GM23338 (cell line): ENCODE data around the gene FAF1. TPM values are rescaled to one million over a fixed set of nuclear protein-coding genes. Genes with fewer than 3 reads are reported as not detected.

ENCODE experiments used
- ATAC-seq: fragments of 200-7000 bp; cut with Tn5 transposase; 3 replicates; pipeline ENCODE4 v1.9.1; 2020
- DNase-seq: peaks from one replicate; pipeline ENCODE4 v3.0.0-alpha.2; 2015; ENCODE audit warnings: low spot score
- H2AFZ ChIP-seq: fragments of 200-600 bp; sonication (generic); 2 replicates; pipeline ENCODE4 v1.8.0; 2016; ENCODE audit warnings: antibody characterized with exemption, mild to moderate bottlenecking, moderate library complexity
- H3F3A ChIP-seq: fragments of 200-600 bp; sonication (generic); replicated peaks from 2 replicates; pipeline ENCODE4 v1.8.0; 2017; ENCODE audit warnings: antibody characterized with exemption, mixed run types, low read depth
- H3K27ac ChIP-seq: fragments of 200-600 bp; sonication (generic); 2 replicates; pipeline ENCODE4 v1.6.1; 2016; ENCODE audit warnings: low read depth
- H3K27me3 ChIP-seq: fragments of 200-600 bp; sonication (generic); 2 replicates; pipeline ENCODE4 v1.8.0; 2016; ENCODE audit warnings: mild to moderate bottlenecking, mixed run types, moderate library complexity; ENCODE audit not compliant: insufficient read depth
- H3K36me3 ChIP-seq: fragments of 200-600 bp; sonication (generic); 2 replicates; pipeline ENCODE4 v1.8.0; 2016; ENCODE audit warnings: mild to moderate bottlenecking; ENCODE audit not compliant: insufficient read depth
- H3K4me1 ChIP-seq: fragments of 200-600 bp; sonication (generic); 2 replicates; pipeline ENCODE4 v1.8.0; 2016; ENCODE audit warnings: mild to moderate bottlenecking, moderate library complexity; ENCODE audit not compliant: insufficient read depth
- H3K4me2 ChIP-seq: fragments of 200-600 bp; sonication (generic); 2 replicates; pipeline ENCODE4 v1.7.1; 2017; ENCODE audit warnings: mixed run types
- H3K4me3 ChIP-seq: fragments of 200-600 bp; sonication (generic); 2 replicates; pipeline ENCODE4 v1.6.1; 2016; ENCODE audit warnings: mixed run types
- H3K79me2 ChIP-seq: fragments of 200-600 bp; sonication (generic); replicated peaks from 2 replicates; pipeline ENCODE4 v1.8.0; 2017; ENCODE audit warnings: mild to moderate bottlenecking; ENCODE audit not compliant: insufficient read depth
- H3K9me2 ChIP-seq: fragments of 200-600 bp; sonication (generic); 2 replicates; pipeline ENCODE4 v1.8.0; 2017; ENCODE audit not compliant: insufficient read depth
- H4K20me1 ChIP-seq: fragments of 200-600 bp; sonication (generic); replicated peaks from 2 replicates; pipeline ENCODE4 v1.8.0; 2017; ENCODE audit warnings: mild to moderate bottlenecking; ENCODE audit not compliant: insufficient read depth
- H3K27ac Mint-ChIP-seq: 2 replicates; pipeline ENCODE4 v1.8.0; 2020; ENCODE audit warnings: inconsistent platforms, mild to moderate bottlenecking, moderate library complexity, mixed read lengths
- H3K27me3 Mint-ChIP-seq: 3 replicates; pipeline ENCODE4 v1.8.0; 2022; ENCODE audit warnings: low read depth, mild to moderate bottlenecking, moderate library complexity, mixed read lengths, inconsistent platforms; ENCODE audit not compliant: insufficient read depth, poor library complexity
- H3K36me3 Mint-ChIP-seq: 3 replicates; pipeline ENCODE4 v1.8.0; 2021; ENCODE audit warnings: low read depth, mild to moderate bottlenecking, inconsistent platforms, moderate library complexity, mixed read lengths
- H3K4me1 Mint-ChIP-seq: 3 replicates; pipeline ENCODE4 v1.8.0; 2020; ENCODE audit warnings: mild to moderate bottlenecking, inconsistent platforms, mixed read lengths
- H3K4me3 Mint-ChIP-seq: 3 replicates; pipeline ENCODE4 v1.8.0; 2021; ENCODE audit warnings: moderate library complexity, mild to moderate bottlenecking, inconsistent platforms, mixed read lengths
- H3K9me3 Mint-ChIP-seq: 3 replicates; pipeline ENCODE4 v1.8.0; 2020; ENCODE audit warnings: moderate library complexity, mild to moderate bottlenecking, inconsistent platforms, mixed read lengths
- EZH2 ChIP-seq: fragments of 200-600 bp; sonication (generic); IDR thresholded peaks from one replicate; pipeline ENCODE4 v1.8.0; 2017; ENCODE audit warnings: antibody characterized with exemption, mild to moderate bottlenecking, low read depth; ENCODE audit not compliant: unreplicated experiment
- NANOG ChIP-seq: IDR thresholded peaks from 2 replicates; pipeline ENCODE4 v1.6.1; 2016; ENCODE audit warnings: antibody characterized with exemption, borderline replicate concordance
- ZNF331 ChIP-seq: fragments of 250-450 bp; sonication (Bioruptor Pico); IDR thresholded peaks from 2 replicates; pipeline ENCODE4 v1.5.0; 2020; ENCODE audit warnings: low read depth, mild to moderate bottlenecking, moderate library complexity
- polyA plus RNA-seq: library from polyadenylated mRNA; unstranded; fragments of >200 nt; fragmentation: Nextera tagmentation; extraction: Ambion mirVana; gene quantifications from 2 replicates; pipeline ENCODE4 v1.2.1, GENCODE V29; 2016
- total RNA-seq: library from RNA; depleted of rRNA; stranded (reverse); fragments of >200 nt; shearing (Covaris generic); gene quantifications from 2 replicates; pipeline ENCODE4 v1.2.3, GENCODE V29; 2014
- TF ChIP-seq, protein P1 (sequence below): IDR thresholded peaks from one replicate; pipeline ENCODE4 v1.6.1; 2018; ENCODE audit warnings: antibody characterized with exemption; ENCODE audit not compliant: unreplicated experiment
- TF ChIP-seq, protein P2 (sequence below), 2 experiments: fragments of 200-600 bp in 1 of 2; sonication (generic) in 1 of 2; conservative IDR thresholded peaks; 2 replicates each; pipeline versions ENCODE4 v1.5.1 to v1.6.1; 2016 to 2017; ENCODE audit warnings: antibody characterized with exemption in 2 of 2, low read depth in 2 of 2, mild to moderate bottlenecking in 2 of 2, moderate library complexity in 1 of 2

Gene FAF1
- total and polyA plus RNA-seq, 2 experiments from 2014 or later = 24.1 to 53.2 TPM

DNA sequence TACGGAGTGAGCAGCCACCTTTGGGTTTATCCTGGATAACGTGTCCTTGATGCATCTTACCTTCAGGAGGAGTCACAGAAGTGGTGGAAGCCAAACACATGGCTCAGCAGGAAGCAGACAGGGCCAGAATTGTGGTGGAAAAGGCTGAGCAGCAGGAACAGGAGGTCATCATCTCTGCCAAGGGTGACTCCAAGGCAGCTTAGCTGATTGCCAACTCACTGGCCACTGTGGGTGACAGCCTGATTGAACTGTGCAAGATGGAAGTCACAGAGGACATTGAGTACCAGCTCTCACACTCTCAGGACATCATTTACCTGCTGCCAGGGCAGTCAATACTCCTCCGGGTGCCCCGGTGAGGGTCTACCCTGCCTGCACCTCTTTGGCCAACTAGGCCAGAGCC, 179.3 kb downstream of the FAF1 start (continued):
- TF ChIP-seq, protein P1, sequence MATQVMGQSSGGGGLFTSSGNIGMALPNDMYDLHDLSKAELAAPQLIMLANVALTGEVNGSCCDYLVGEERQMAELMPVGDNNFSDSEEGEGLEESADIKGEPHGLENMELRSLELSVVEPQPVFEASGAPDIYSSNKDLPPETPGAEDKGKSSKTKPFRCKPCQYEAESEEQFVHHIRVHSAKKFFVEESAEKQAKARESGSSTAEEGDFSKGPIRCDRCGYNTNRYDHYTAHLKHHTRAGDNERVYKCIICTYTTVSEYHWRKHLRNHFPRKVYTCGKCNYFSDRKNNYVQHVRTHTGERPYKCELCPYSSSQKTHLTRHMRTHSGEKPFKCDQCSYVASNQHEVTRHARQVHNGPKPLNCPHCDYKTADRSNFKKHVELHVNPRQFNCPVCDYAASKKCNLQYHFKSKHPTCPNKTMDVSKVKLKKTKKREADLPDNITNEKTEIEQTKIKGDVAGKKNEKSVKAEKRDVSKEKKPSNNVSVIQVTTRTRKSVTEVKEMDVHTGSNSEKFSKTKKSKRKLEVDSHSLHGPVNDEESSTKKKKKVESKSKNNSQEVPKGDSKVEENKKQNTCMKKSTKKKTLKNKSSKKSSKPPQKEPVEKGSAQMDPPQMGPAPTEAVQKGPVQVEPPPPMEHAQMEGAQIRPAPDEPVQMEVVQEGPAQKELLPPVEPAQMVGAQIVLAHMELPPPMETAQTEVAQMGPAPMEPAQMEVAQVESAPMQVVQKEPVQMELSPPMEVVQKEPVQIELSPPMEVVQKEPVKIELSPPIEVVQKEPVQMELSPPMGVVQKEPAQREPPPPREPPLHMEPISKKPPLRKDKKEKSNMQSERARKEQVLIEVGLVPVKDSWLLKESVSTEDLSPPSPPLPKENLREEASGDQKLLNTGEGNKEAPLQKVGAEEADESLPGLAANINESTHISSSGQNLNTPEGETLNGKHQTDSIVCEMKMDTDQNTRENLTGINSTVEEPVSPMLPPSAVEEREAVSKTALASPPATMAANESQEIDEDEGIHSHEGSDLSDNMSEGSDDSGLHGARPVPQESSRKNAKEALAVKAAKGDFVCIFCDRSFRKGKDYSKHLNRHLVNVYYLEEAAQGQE = no peak
- TF ChIP-seq NANOG = no peak

DNA sequence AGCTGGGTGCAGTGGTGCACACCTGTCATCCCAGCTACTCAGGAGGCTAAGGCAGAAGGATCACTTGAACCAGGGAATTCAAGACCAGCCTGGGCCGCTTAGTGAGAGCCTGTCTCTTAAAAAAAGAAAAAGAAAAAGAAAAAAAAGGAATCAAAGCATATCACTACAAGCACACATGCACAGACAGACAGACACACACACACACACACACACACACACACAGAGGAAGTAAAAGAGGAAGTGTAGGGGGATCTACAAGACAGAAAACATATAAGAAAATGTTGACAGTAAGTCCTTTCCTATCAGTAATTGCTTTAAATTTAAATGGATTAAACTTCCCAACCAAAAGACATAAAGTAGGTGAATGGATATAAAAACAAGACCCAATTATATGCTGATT, 180.3 kb downstream of the FAF1 start:
- Histone ChIP-seq H4K20me1 (no peaks in the 10 kb centered on the region), H3K27ac (no peak overlapping the region), H3F3A (no peaks in the 10 kb centered on the region), H3K4me2 (no peak overlapping the region), H3K27me3 (no peaks in the 10 kb centered on the region), H3K79me2 (peaks cover 15% of the 10 kb centered on the region; the same call in 1 of the 2 replicates), H3K4me3 (no peak overlapping the region), H3K9me2 (no peaks in the 10 kb centered on the region), H3K36me3 (no peaks in the 10 kb centered on the region), H3K4me1 (no peaks in the 10 kb centered on the region), H2AFZ (no peak overlapping the region)
- TF ChIP-seq, protein P1 = no peak
- no peak for TF ChIP-seq ZNF331
- no peaks in the 10 kb centered on the region for H3K36me3 Mint-ChIP-seq
- no peak overlapping the region for H3K4me3 Mint-ChIP-seq
- ATAC-seq = no peak
- no peaks in the 10 kb centered on the region for H3K4me1 Mint-ChIP-seq
- no peaks in the 10 kb centered on the region for H3K9me3 Mint-ChIP-seq
- no peaks in the 10 kb centered on the region for H3K27me3 Mint-ChIP-seq
- no peak overlapping the region for H3K27ac Mint-ChIP-seq
- no peak for DNase-seq

DNA sequence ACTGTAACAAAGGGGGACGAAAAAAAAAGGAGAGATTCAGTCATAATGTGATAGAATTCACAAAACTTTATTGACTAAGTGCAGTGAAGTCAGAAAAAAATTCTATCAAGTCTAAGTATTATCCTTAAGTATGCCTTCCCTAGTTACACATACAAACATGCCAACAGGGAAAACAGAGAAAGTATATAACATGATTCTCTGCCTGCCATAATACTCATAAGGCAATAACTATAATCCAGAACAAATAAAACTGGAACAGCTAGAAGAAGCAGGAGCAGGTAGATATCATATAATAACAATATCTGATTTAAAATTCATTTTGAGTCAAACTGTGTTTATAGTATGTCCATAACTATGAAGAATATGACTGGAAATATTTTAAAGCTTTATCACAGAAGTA, 184.3 kb downstream of the FAF1 start:
- Mint-ChIP-seq H3K27me3 (no peaks in the 10 kb centered on the region), H3K36me3 (no peaks in the 10 kb centered on the region)
- H4K20me1 ChIP-seq = no peaks in the 10 kb centered on the region
- TF ChIP-seq, protein P1 = no peak
- TF ChIP-seq, protein P2, sequence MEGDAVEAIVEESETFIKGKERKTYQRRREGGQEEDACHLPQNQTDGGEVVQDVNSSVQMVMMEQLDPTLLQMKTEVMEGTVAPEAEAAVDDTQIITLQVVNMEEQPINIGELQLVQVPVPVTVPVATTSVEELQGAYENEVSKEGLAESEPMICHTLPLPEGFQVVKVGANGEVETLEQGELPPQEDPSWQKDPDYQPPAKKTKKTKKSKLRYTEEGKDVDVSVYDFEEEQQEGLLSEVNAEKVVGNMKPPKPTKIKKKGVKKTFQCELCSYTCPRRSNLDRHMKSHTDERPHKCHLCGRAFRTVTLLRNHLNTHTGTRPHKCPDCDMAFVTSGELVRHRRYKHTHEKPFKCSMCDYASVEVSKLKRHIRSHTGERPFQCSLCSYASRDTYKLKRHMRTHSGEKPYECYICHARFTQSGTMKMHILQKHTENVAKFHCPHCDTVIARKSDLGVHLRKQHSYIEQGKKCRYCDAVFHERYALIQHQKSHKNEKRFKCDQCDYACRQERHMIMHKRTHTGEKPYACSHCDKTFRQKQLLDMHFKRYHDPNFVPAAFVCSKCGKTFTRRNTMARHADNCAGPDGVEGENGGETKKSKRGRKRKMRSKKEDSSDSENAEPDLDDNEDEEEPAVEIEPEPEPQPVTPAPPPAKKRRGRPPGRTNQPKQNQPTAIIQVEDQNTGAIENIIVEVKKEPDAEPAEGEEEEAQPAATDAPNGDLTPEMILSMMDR (conservative IDR thresholded peaks at IDR 0.05; ENCODE audit: low read depth in 2 of 2) = no peak
- TF ChIP-seq EZH2 (no peak), NANOG (no peak)

More for the DNA sequence above, 184.3 kb downstream of the FAF1 start:
- H3K4me2 ChIP-seq = no peak overlapping the region
- H3K79me2 ChIP-seq = no peaks in the 10 kb centered on the region
- H3K4me1 ChIP-seq = no peaks in the 10 kb centered on the region
- ATAC-seq = no peak
- H3K27ac ChIP-seq = no peak overlapping the region
- H3F3A ChIP-seq = no peaks in the 10 kb centered on the region
- H3K9me2 ChIP-seq = no peaks in the 10 kb centered on the region
- DNase-seq = no peak
- H3K27me3 ChIP-seq = no peaks in the 10 kb centered on the region
- H3K9me3 Mint-ChIP-seq = no peaks in the 10 kb centered on the region
- no peak overlapping the region for H3K4me3 ChIP-seq
- H3K36me3 ChIP-seq = no peaks in the 10 kb centered on the region
- no peak overlapping the region for H3K27ac Mint-ChIP-seq
- no peak overlapping the region for H3K4me3 Mint-ChIP-seq
- H3K4me1 Mint-ChIP-seq = no peaks in the 10 kb centered on the region
- no peak overlapping the region for H2AFZ ChIP-seq
